GM12892 (cell line): ENCODE results near the gene TRANK1.

Source experiments
- POLR2A ChIP-seq: IDR thresholded peaks from 2 replicates; pipeline ENCODE4 v1.6.1; 2011; ENCODE audit warnings: low read depth, low read length, control low read depth
- POLR2AphosphoS5 ChIP-seq: IDR thresholded peaks from 2 replicates; pipeline ENCODE4 v1.6.1; 2011; ENCODE audit warnings: low read depth, low read length, control low read depth
- TAF1 ChIP-seq: IDR thresholded peaks from 2 replicates; pipeline ENCODE4 v1.6.1; 2011; ENCODE audit warnings: low read depth, mild to moderate bottlenecking, control low read depth, low read length, borderline replicate concordance

- TF ChIP-seq POLR2AphosphoS5 (no peak), POLR2A (no peak), TAF1 (no peak)
Measured at GRCh38 chr3:36867810-36868209, 77.0 kb downstream of the TRANK1 start.
